Liver (tissue), 3 donors: ENCODE data around the gene TSEN2.

ENCODE experiments used
- CTCF ChIP-seq: fragments of 150-350 bp; IDR thresholded peaks from 2 replicates; pipeline ENCODE4 v1.5.1; 2017; ENCODE audit warnings: improper control_type of control experiment, low read depth, low read length; ENCODE audit not compliant: missing input control
- RAD21 ChIP-seq, 2 donors: IDR thresholded peaks; 2 replicates each; pipeline ENCODE4 v1.6.1; 2016; ENCODE audit warnings: antibody characterized with exemption in 2 of 2, mild to moderate bottlenecking in 2 of 2
- REST ChIP-seq: IDR thresholded peaks from 2 replicates; pipeline ENCODE4 v1.6.1; 2016; ENCODE audit warnings: antibody characterized with exemption, mild to moderate bottlenecking
- TAF1 ChIP-seq: conservative IDR thresholded peaks from 2 replicates; pipeline ENCODE4 v1.6.1; 2016; ENCODE audit warnings: antibody characterized with exemption, mild to moderate bottlenecking
- YY1 ChIP-seq: IDR thresholded peaks from 2 replicates; pipeline ENCODE4 v1.6.1; 2016; ENCODE audit warnings: antibody characterized with exemption, mild to moderate bottlenecking
- donor health status: healthy.
- donor health status: healthy.

- TF ChIP-seq YY1 (no peak), TAF1 (no peak), CTCF (no peak), RAD21 (IDR thresholded peaks at IDR 0.05) (no peak), REST (no peak)
Observed at GRCh38 chr3:12536423-12536822, 52.1 kb downstream of the TSEN2 start.
